ENCODE data around the gene FAXC. TPM values are rescaled to one million over a fixed set of nuclear protein-coding genes. Genes with fewer than 3 reads are reported as not detected.

FAXC gene
- total RNA-seq, 1 experiment from 2014 or later = 12.9 TPM

GRCh38 chr6:99282479-99283062 is 66.9 kb downstream of the FAXC start:
- POLR2A ChIA-PET = no interaction called here
- Mint-ChIP-seq H3K4me3 (no peak overlapping the region), H3K4me1 (peaks cover 4% of the 10 kb centered on the region)

GRCh38 chr6:99276747-99277146 is 72.7 kb downstream of the FAXC start:
- ChIA-PET POLR2A (interaction anchor here (0.6 kb wide), 1 partner anchor 1767 kb away, joined by 5 read pairs; no protein-coding TSS in a partner anchor), CTCF (no interaction called here)
- peaks cover 2% of the 10 kb centered on the region; the same call in 1 of the 2 replicates for H3K36me3 Mint-ChIP-seq
- no peaks in the 10 kb centered on the region for H3K9me3 Mint-ChIP-seq
- H3K4me1 Mint-ChIP-seq = peaks cover 3% of the 10 kb centered on the region
- no peak for TF ChIP-seq MYBL2 (CRISPR knock-in tag; IDR thresholded peaks at IDR 0.05)
- TF ChIP-seq NFE2L1 (CRISPR knock-in tag; IDR thresholded peaks at IDR 0.05) = no peak
- no peak for TF ChIP-seq FOXP4 (CRISPR knock-in tag; IDR thresholded peaks at IDR 0.05)
- TF ChIP-seq JUN (CRISPR knock-in tag; IDR thresholded peaks at IDR 0.05) = no peak
- no peak overlapping the region for H3K27ac Mint-ChIP-seq
- ATAC-seq (no peak), DNase-seq (ENCODE audit: low spot score) (no peak)
- no peaks in the 10 kb centered on the region for H3K27me3 Mint-ChIP-seq (ENCODE audit: low read depth)
- no peak overlapping the region for H3K4me3 Mint-ChIP-seq

More at GRCh38 chr6:99282479-99283062, 66.9 kb downstream of the FAXC start:
- TF ChIP-seq CTCF (IDR thresholded peaks at IDR 0.05) (0 out of 2 replicates have a peak, but pooled peaks have one; percentile 16), AR (CRISPR knock-in tag; IDR thresholded peaks at IDR 0.05) (no peak)
- Mint-ChIP-seq H3K27me3 (ENCODE audit: low read depth) (no peaks in the 10 kb centered on the region), H3K36me3 (peaks cover 2% of the 10 kb centered on the region; the same call in 1 of the 2 replicates), H3K27ac (no peak overlapping the region), H3K9me3 (no peaks in the 10 kb centered on the region)
- ATAC-seq (0 out of 2 replicates have a peak, but pooled peaks have one; percentile 38), DNase-seq (ENCODE audit: low spot score) (no peak)
- CTCF ChIA-PET = no interaction called here

- Mint-ChIP-seq H3K4me3 (no peak overlapping the region), H3K27me3 (ENCODE audit: low read depth) (peaks cover 29% of the 10 kb centered on the region), H3K27ac (no peak overlapping the region), H3K36me3 (peaks cover 12% of the 10 kb centered on the region), H3K9me3 (peaks cover 19% of the 10 kb centered on the region), H3K4me1 (peaks cover 23% of the 10 kb centered on the region)
- DNase-seq (ENCODE audit: low spot score) (no peak), ATAC-seq (no peak)
- ChIA-PET CTCF (interaction anchor here (1.1 to 1.7 kb wide), 3 partner anchors 48 to 123 kb away, joined by 4 to 5 read pairs (median 4); partner anchors contain the start of gene COQ3), POLR2A (no interaction called here)
- TF ChIP-seq AFF4 (CRISPR knock-in tag; IDR thresholded peaks at IDR 0.05; ENCODE audit: borderline replicate concordance) = no peak
- no peak for TF ChIP-seq CREB1 (CRISPR knock-in tag; IDR thresholded peaks at IDR 0.05)
- TF ChIP-seq MYBL2 (CRISPR knock-in tag; IDR thresholded peaks at IDR 0.05) = no peak
- TF ChIP-seq ZNF219 (CRISPR knock-in tag; IDR thresholded peaks at IDR 0.05; ENCODE audit: borderline replicate concordance) = no peak
These were observed 78.6 kb downstream of the FAXC start for GRCh38 chr6:99270826-99271225.
